Pancreas (tissue), 10 donors: ENCODE data around the gene ARV1. TPM values are rescaled to one million over a fixed set of nuclear protein-coding genes. Genes with fewer than 3 reads are reported as not detected.
"Not testable (repeated sequence)": the region's sequence is repeated elsewhere in the genome, so short reads cannot be mapped to it uniquely, and the experiment has no call there.

Experiments used
- ATAC-seq, 4 donors: fragments of 200-7000 bp; cut with Tn5 transposase; one replicate each; pipeline versions ENCODE4 v1.8.0 to v1.9.1; 2020; ENCODE audit warnings: mild to moderate bottlenecking in 4 of 4, moderate library complexity in 4 of 4
- DNase-seq, 6 donors: peaks; one replicate each; pipeline ENCODE4 v3.0.0-alpha.2; 2020
- FAIRE-seq: peaks from 2 replicates; lab custom pipeline; 2012; peaks lifted over from hg19 to GRCh38; lab: Jason Lieb, UNC
- H3K27ac ChIP-seq, 4 donors: fragments of 200-600 bp; sonication (generic); 1 replicate in 3 of 4; 2 replicates in 1 of 4; pipeline versions ENCODE4 v1.5.0 to v1.8.0; 2020
- H3K27me3 ChIP-seq, 4 donors: fragments of 200-600 bp; one replicate each; pipeline ENCODE4 v1.8.0; 2021
- H3K36me3 ChIP-seq, 3 donors: fragments of 200-600 bp; sonication (generic) in 1 of 3; one replicate each; pipeline versions ENCODE4 v1.5.0 to v1.8.0; 2020 to 2021
- H3K4me1 ChIP-seq, 3 donors: fragments of 200-600 bp; one replicate each; pipeline ENCODE4 v1.8.0; 2021
- H3K4me3 ChIP-seq, 4 donors: fragments of 200-600 bp; sonication (generic) in 2 of 4; one replicate each; pipeline versions ENCODE4 v1.5.0 to v1.8.0; 2020 to 2021
- H3K9me3 ChIP-seq, 4 donors: fragments of 200-600 bp; one replicate each; pipeline ENCODE4 v1.8.0; 2021
- WGBS, 2 donors: extraction: QIAGEN DNeasy Blood & Tissue Kit; methylation state at CpG; one replicate each; pipeline ENCODE4 v1.1.7; 2013; 5-methylcytosine and 5-hydroxymethylcytosine counted together
- intact Hi-C, 3 donors: fragments of 100-400 bp; cut with DNase I; formaldehyde crosslinking; loops; one replicate each; pipeline versions ENCODE4 v1.11.1 to v1.14.2; 2022
- polyA plus RNA-seq, 2 donors: library from polyadenylated mRNA; stranded (reverse); fragments of 200-250 nt; gene quantifications; one replicate each; pipeline ENCODE4 v1.2.3, GENCODE V29; 2013
- total RNA-seq, 6 donors: library from RNA; stranded (reverse); fragmentation: NEBNext Ultra II Directional in 4 of 6; extraction: Animal tissue kit (Norgen Biotek cat#: 25700) in 4 of 6; gene quantifications; one replicate each; pipeline versions ENCODE4 v1.2.1 to v1.2.4, GENCODE V29; 2021 to 2023
- TF ChIP-seq, protein P1 (sequence below), 4 donors: fragments of 200-600 bp; sonication (generic) in 3 of 4; IDR thresholded peaks; one replicate each; pipeline versions ENCODE4 v1.5.0 to v1.8.0; 2021; ENCODE audit warnings: antibody characterized with exemption in 4 of 4
- donor health status: healthy with polysubstance abuse.
- donor health status: DM: no; HTN: no; CAD: no; lungs with moderate emphysema.
- donor health status: DM: no; HTN: no; CAD: no.
- donor health status: control.
- donor health status: control.
- donor health status: Bipolar disorder and iron deficiency.
- donor health status: DM: yes; HTN: yes; CAD: no.
- donor health status: DM: no; HTN: no; CAD: no.
- donor health status: DM: no; HTN: no; CAD: no.
- donor health status: DM: yes; HTN: yes; CAD: no.

The ARV1 gene
- total and polyA plus RNA-seq, 8 donors, result 7.4 to 20.1 (median 9.0) TPM

DNA sequence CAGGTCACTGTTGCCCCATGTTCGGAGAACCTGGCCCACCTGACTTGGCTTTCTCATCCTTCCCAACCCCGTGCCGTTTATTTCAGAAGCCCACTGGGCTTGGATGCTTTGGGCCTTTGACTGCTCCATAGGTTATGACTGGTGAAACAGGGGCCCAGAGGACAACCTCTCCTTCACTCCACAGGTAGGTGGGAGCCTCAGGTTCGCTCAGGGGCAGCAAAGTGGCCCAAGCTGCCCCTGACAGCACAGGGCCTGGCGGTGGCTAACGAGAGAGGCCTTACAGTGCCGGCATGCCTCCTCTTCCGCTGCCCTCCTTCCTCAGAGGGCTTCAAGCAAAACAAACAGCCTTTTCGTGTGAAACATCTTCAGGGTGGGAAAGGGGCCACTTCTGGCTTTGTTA lies 44.3 kb downstream of the ARV1 start:
- H3K36me3 ChIP-seq, result no peaks in the 10 kb centered on the region
- H3K27ac ChIP-seq, result no peak overlapping the region
- ATAC-seq (no peak), FAIRE-seq (no peak), DNase-seq (no peak)
- H3K4me3 ChIP-seq, result no peak overlapping the region
- TF ChIP-seq, protein P1, sequence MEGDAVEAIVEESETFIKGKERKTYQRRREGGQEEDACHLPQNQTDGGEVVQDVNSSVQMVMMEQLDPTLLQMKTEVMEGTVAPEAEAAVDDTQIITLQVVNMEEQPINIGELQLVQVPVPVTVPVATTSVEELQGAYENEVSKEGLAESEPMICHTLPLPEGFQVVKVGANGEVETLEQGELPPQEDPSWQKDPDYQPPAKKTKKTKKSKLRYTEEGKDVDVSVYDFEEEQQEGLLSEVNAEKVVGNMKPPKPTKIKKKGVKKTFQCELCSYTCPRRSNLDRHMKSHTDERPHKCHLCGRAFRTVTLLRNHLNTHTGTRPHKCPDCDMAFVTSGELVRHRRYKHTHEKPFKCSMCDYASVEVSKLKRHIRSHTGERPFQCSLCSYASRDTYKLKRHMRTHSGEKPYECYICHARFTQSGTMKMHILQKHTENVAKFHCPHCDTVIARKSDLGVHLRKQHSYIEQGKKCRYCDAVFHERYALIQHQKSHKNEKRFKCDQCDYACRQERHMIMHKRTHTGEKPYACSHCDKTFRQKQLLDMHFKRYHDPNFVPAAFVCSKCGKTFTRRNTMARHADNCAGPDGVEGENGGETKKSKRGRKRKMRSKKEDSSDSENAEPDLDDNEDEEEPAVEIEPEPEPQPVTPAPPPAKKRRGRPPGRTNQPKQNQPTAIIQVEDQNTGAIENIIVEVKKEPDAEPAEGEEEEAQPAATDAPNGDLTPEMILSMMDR (IDR thresholded peaks at IDR 0.05), result no peak
- 92 to 95% methylated on average over 9 of the region's 9 CpGs for WGBS, 2 donors
- no peaks in the 10 kb centered on the region for H3K27me3 ChIP-seq
- no peaks in the 10 kb centered on the region for H3K4me1 ChIP-seq
- no peaks in the 10 kb centered on the region for H3K9me3 ChIP-seq
- intact Hi-C loops, result no loop called here

DNA sequence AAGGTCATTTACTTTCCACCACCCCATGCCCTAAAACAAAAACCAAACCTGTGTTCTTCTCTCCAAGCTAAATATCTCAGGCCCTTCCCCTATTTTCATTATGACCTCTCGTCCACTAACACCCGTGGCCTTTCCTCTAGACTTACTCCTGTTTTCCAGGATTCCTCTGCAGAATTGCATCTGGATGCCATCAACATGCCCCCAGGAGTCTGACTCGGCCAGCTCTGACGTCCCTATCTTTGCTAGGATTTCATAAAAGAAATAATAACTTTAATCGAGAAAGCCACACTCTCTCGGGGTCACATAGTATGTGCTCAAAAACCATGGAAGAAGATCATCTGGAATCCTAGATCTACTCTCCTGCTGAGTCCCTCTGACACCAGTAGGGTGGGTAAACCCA lies 47.7 kb downstream of the ARV1 start:
- intact Hi-C loops, result no loop called here
- no peaks in the 10 kb centered on the region for H3K27me3 ChIP-seq
- TF ChIP-seq, protein P1 (IDR thresholded peaks at IDR 0.05), result no peak
- no peak overlapping the region for H3K4me3 ChIP-seq
- WGBS, 2 donors, result 82 to 90% methylated on average over 6 of the region's 6 CpGs
- FAIRE-seq (no peak), DNase-seq (no peak), ATAC-seq (no peak)
- no peaks in the 10 kb centered on the region for H3K36me3 ChIP-seq
- no peaks in the 10 kb centered on the region for H3K4me1 ChIP-seq
- no peak overlapping the region for H3K27ac ChIP-seq
- H3K9me3 ChIP-seq, result no peaks in the 10 kb centered on the region

DNA sequence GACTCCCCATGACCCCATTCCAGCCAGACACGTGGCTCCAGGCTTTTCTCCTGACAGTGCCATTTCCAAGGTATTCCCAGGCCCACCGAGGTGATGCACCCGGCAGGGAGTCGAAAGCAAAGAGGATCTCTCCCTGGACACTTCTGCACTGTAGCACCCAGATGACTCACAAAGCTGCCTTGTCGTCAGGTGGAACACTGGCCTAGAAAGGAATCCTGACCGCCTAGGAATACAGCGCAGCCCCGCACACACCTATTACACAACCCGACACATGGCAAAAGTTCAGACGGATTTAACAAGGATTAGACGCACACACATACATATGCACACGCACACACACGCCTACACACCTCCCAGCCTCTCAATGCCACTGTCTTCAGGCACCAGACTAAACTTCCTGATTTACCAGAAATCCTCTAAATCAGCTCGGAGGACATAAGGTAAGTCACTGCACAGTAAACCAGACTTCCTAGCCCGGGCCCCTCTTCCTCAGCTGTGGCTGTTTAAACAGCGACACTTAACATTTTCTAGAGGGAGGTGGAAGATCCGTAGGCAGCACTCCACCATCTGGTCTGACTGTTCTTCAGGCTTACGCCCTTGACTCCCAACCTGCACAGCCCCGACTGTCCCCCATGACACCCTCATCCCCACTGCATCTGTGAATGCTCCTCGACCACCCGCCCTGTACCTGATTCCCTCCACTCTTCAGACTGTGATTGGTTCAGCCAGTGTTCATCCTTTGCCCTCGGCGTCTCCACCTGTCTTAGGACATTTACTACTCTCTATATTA lies 48.4 kb downstream of the ARV1 start:
- H3K27me3 ChIP-seq, result no peaks in the 10 kb centered on the region
- H3K4me3 ChIP-seq, result no peak overlapping the region
- intact Hi-C loops, result no loop called here
- H3K4me1 ChIP-seq, result no peaks in the 10 kb centered on the region
- ATAC-seq, result no peak
- no peaks in the 10 kb centered on the region for H3K9me3 ChIP-seq
- 86 to 90% methylated on average over 23 of the region's 23 CpGs for WGBS, 2 donors
- no peak for FAIRE-seq
- TF ChIP-seq, protein P1 (IDR thresholded peaks at IDR 0.05), result no peak
- H3K27ac ChIP-seq, result no peak overlapping the region
- no peaks in the 10 kb centered on the region for H3K36me3 ChIP-seq
- DNase-seq, result no peak

DNA sequence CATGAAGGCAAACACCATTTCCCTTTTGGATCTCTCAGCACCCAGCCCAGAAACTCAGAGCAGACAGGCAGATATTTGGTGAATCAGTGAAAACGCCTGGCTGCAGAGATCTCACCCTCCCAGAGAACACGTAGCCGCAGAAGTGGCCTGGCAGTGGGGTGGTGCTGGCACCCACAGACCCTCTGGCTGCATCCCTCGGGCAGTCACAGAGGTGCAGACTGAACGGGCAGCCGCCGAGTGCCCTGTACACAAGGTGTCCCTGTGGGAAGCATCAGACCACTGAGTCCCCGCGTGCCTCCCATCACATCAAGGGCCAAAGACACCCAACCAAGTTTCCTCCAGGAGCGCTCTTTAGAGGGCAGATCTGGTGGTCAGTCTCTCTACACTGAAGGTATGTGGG lies 49.1 kb downstream of the ARV1 start:
- no peaks in the 10 kb centered on the region for H3K36me3 ChIP-seq
- 96 to 98% methylated on average over 10 of the region's 10 CpGs for WGBS, 2 donors
- TF ChIP-seq, protein P1 (IDR thresholded peaks at IDR 0.05), result no peak
- H3K9me3 ChIP-seq, result no peaks in the 10 kb centered on the region
- no peaks in the 10 kb centered on the region for H3K27me3 ChIP-seq
- intact Hi-C loops, result no loop called here
- DNase-seq (no peak), FAIRE-seq (no peak), ATAC-seq (no peak)
- no peak overlapping the region for H3K27ac ChIP-seq
- no peaks in the 10 kb centered on the region for H3K4me1 ChIP-seq
- H3K4me3 ChIP-seq, result no peak overlapping the region

DNA sequence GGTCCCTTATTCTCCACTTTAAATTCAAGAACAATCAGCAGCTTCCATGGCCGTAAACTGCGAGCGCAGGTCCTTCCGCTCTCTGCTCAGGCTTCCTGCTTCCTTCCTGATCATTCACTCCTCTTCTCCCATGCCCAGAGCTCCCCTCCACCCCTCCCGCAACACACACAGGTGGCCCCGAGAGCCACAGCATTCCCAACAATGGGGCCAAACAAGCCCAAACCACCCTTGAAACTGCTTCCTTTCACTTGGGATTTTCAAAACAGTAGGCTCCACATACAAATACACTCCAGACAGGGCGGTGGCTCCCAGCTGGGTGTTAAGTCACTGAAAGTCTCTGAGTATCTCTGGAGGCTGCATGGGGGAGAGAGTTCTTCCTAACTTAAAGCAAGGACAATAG lies 49.8 kb downstream of the ARV1 start:
- no peak for ATAC-seq
- H3K9me3 ChIP-seq, result no peaks in the 10 kb centered on the region
- no peak overlapping the region for H3K4me3 ChIP-seq
- no peaks in the 10 kb centered on the region for H3K4me1 ChIP-seq
- H3K27ac ChIP-seq, result no peak overlapping the region
- H3K27me3 ChIP-seq, result no peaks in the 10 kb centered on the region
- no peaks in the 10 kb centered on the region for H3K36me3 ChIP-seq
- WGBS, 2 donors, result 88% methylated on average over 7 of the region's 7 CpGs
- intact Hi-C loops, result no loop called here
- no peak for FAIRE-seq
- TF ChIP-seq, protein P1 (IDR thresholded peaks at IDR 0.05), result no peak
- no peak for DNase-seq

DNA sequence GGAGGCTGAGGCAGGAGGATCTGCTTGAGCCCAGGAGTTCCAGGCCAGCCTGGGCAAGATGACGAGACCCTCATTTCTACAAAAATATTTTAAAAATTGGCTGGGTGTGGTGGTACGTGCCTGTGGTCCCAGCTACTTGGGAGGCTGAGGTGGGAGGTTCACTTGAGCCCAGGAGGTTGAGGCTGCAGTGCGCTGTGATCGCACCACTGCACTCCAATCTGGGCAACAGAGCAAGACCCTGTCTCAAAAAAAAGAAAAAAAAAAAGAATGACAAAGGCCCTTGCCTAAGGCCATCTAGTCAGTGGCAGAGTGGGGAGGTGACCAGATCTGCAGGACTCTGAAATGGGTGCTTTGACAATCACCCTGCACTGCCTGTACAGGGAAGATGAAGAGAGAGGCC lies 50.4 kb downstream of the ARV1 start:
- H3K27me3 ChIP-seq, H3K4me1 ChIP-seq, DNase-seq, FAIRE-seq, intact Hi-C loops, H3K27ac ChIP-seq, ATAC-seq, H3K9me3 ChIP-seq, H3K4me3 ChIP-seq, H3K36me3 ChIP-seq: not testable (repeated sequence)
- WGBS, 2 donors, result 97 to 99% methylated on average over 4 of the region's 4 CpGs
